H1 (cell line): ENCODE data around the gene CLINT1.

ENCODE experiments used
- ATF3 ChIP-seq: IDR thresholded peaks from 2 replicates; pipeline ENCODE4 v1.6.1; 2011; ENCODE audit warnings: low read depth, mild to moderate bottlenecking, low read length; ENCODE audit not compliant: insufficient read depth
- EZH2 ChIP-seq: fragments of 200-600 bp; sonication (generic); IDR thresholded peaks from 2 replicates; pipeline ENCODE4 v1.7.1; 2012; ENCODE audit warnings: low read depth, mild to moderate bottlenecking, moderate library complexity, low read length, inconsistent platforms; ENCODE audit not compliant: severe bottlenecking
- ZNF274 ChIP-seq: IDR thresholded peaks from 2 replicates; pipeline ENCODE4 v1.7.0; 2012; ENCODE audit warnings: low read length, borderline replicate concordance; ENCODE audit errors: extremely low read depth

GRCh38 chr5:157770665-157771064 is 88.3 kb downstream of the CLINT1 start:
- TF ChIP-seq ZNF274 = no peak
- no peak for TF ChIP-seq ATF3
- no peak for TF ChIP-seq EZH2
